Measurements from ENCODE around the gene ACTR3.
"Not testable (repeated sequence)": the region's sequence is repeated elsewhere in the genome, so short reads cannot be mapped to it uniquely, and the experiment has no call there.

ACTR3 gene

GRCh38 chr2:113906647-113907046, 16.8 kb downstream of the ACTR3 start:
- no peak for DNase-seq

DNA sequence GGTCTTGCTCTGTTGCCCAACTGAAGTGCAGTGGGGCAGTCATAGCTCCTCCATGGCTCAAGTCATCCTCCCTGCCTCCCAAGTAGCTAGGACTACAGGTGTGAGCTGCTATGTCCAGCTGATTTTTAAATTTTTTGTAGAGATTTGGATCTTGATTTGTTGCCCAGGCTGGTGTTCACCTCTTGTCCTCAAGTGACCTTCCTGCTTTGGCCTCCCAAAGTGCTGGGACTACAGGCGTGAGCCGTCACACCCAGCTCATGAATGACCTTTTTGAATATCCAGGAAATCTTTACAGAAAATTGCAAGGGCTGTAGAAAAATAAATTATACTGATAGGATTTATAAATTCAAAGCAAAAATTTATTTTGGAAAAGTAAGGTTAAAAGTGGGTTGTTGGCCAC, 17.4 kb downstream of the ACTR3 start:
- DNase-seq: no peak

GRCh38 chr2:113910110-113910717, 20.3 kb downstream of the ACTR3 start:
- DNase-seq: no peak

- no peak for DNase-seq
Measured at GRCh38 chr2:113910967-113911678, 21.2 kb downstream of the ACTR3 start.

GRCh38 chr2:113915082-113915819, 25.4 kb downstream of the ACTR3 start:
- DNase-seq: no peak

DNA sequence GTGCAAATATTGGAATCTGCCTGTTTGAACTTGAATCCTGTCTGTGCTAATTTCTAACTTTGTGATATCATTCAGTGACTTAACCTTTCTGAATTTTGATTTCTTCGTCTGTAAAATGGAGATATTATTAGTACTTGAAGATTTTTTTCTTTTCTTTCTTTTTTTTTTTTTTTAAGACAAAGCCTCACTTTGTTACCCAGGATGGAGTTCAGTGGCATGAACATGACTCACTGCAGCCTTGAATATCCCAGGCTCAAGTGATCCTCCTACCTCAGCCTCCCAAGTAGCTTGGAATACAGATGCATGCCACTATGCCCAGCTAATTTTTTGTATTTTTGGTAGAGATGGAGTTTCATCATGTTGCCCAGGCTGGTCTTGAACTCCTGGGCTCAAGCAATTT, 28.3 kb downstream of the ACTR3 start:
- no peak for DNase-seq

- no peak for DNase-seq
Measured at GRCh38 chr2:113920996-113921395, 31.1 kb downstream of the ACTR3 start.

- no peak for DNase-seq
Measured at GRCh38 chr2:113922335-113922734, 32.4 kb downstream of the ACTR3 start.

GRCh38 chr2:113922784-113923183, 32.9 kb downstream of the ACTR3 start:
- no peak for DNase-seq

- DNase-seq: no peak
Measured at GRCh38 chr2:113925884-113926283, 36.0 kb downstream of the ACTR3 start.

DNA sequence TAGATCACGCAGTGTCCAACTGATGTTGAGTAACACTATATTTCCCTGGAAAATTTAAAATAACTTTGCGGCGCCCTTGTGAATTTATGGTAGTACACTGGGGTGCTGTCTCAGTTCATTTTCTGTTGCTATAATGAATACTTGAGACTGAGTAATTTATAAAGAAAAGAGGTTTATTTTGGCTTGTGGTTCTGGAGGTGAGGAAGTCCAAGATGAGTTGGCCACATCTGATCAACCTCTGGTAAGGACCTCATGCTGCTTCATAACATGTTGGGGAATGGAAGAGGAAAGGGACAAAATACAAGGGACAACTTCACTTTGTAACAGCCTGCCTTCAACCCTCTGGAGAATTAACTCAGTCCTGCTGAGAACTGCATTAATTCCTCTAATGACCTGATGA, 36.4 kb downstream of the ACTR3 start:
- no peak for DNase-seq

- DNase-seq: no peak
Measured at GRCh38 chr2:113930448-113930847, 40.6 kb downstream of the ACTR3 start.

- no peak for DNase-seq
Measured at GRCh38 chr2:113937501-113937900, 47.6 kb downstream of the ACTR3 start.

GRCh38 chr2:113940891-113941290, 51.0 kb downstream of the ACTR3 start:
- no peak for DNase-seq

DNA sequence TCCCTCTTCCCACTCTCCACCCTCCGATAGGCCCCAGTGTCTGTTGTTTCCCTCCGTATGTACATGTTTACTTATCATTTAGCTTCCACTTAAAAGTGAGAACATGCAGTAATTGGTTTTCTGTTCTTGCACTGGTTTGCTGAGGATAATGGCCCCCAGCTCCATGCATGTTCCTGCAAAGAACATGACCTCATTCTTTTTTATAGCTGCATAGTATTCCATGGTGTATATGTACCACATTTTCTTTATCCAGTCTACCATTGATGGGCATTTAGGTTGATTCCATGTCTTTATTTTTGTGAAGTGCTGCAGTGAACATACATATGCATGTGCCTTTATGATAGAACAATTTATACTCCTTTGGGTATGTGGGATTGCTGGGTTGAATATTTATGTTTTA, 55.9 kb downstream of the ACTR3 start:
- not testable (repeated sequence) for DNase-seq

DNA sequence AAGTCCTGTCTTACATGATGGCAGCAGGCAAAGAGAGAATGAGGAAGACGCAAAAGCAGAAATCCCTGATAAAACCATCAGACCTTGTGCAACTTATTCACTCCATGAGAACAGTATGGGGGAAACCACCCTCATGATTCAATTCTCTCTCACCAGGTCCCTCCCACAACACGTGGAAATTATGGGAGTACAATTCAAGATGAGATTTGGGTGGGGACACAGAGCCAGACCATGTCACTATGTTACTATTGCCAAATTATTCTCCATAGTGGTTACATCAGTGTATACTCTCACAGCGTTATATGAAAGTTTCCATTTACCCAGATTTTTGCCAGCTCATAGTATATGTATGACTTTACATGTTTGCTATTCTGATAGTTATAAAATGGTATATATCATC, 61.0 kb downstream of the ACTR3 start:
- DNase-seq: not testable (repeated sequence)

DNA sequence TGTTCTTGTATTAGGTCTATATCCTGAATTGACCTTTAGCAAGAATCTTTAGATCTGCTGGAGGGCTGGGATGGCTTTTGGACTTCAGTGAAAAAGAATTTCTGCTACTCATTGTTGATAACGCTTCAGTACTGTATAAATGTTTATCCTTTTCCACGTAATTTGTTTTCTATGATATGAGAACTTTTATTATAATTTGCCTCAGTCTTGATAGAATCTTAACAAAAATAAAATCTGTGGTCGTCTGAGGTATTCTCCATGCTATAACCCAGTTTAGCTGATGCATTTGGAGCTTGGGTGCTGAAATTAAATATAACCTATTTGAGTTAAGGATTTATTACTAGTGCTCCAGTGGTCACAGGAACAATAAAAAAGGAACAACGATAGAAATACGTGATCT, 71.1 kb downstream of the ACTR3 start:
- no peak for DNase-seq

DNA sequence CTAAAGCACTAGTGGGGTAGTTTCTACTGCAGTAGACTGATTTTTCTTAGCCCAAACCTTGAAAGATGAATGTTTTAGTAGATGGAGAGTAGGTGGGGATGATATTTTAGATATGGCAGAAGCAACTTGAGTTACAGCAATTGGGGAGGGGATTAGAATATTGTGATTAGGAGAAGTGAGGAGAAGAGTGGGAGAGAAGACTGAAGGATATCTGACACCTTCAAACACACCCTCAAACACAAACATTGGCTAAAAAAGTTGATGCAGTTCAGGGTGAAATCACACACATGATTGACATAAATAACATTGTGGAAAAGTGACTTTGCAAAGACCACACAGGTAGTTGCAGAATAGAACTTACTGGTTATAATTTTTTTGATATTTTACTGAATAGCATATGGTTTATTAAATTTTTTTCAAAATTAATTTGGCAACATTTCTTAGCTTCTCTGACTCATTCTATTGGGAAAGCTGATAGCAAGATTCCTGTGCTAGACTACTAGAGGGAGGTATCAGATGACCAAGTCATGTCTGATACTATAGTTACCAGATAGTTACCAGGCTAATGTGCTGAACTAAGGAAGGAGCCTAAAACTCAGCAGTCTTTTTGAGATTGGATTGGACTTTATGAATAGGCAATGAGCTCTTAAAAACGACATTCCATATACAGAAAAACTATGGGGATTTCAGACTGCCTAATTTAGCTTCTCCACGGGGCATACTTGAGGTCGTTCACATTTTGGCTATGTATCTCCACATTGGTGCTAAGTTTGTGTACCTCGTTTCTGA, 73.0 kb downstream of the ACTR3 start:
- no peak for DNase-seq

GRCh38 chr2:113963965-113964364, 74.1 kb downstream of the ACTR3 start:
- DNase-seq: no peak

- no peak for DNase-seq
Measured at GRCh38 chr2:113964436-113964835, 74.5 kb downstream of the ACTR3 start.

GRCh38 chr2:113965228-113965627, 75.3 kb downstream of the ACTR3 start:
- no peak for DNase-seq

DNA sequence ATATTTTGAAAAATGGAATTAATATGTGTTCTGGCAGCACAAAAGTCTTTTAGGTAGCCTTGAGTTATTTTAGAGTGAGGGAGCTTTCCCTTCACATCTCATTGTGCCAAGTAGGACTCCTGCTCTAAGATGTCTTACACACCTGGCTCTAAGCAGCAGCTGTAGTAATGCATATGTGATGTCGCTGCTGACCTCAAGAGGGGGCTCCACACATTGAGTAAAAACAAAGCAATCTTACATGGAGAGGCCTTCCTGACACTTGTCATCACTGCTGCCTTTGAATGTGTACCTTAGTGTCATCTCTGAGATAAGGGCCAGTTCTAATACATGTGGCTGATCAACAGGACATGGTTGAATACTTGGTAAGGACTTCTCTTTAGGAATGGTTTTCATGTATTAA, 75.8 kb downstream of the ACTR3 start:
- no peak for DNase-seq

- DNase-seq: no peak
Measured at GRCh38 chr2:113966171-113966570, 76.3 kb downstream of the ACTR3 start.

All from NCI-H1694 treated with DMSO at 0.1 percent for 48 hours (cell line).